B cell (primary cell): ENCODE results near the gene H19. TPM values are rescaled to one million over a fixed set of nuclear protein-coding genes. Genes with fewer than 3 reads are reported as not detected.

Experiments
- ATAC-seq: fragments of 200-7000 bp; cut with Tn5 transposase; one replicate; pipeline ENCODE4 v1.10.0; 2021; ENCODE audit warnings: low read depth, mild to moderate bottlenecking, moderate number of reproducible peaks, moderate library complexity
- CTCF ChIA-PET: fragments of 350-600 bp; sonication (Branson Sonifier 250); formaldehyde crosslinking; loops from one replicate; lab custom pipeline; 2021; ENCODE audit warnings: antibody characterized with exemption, inconsistent platforms; lab: Charles Lee
- POLR2A ChIA-PET: fragments of 350-600 bp; sonication (Branson Sonifier 250); formaldehyde crosslinking; loops from one replicate; lab custom pipeline; 2021; ENCODE audit warnings: antibody characterized with exemption; lab: Charles Lee
- DNase-seq: peaks from one replicate; pipeline ENCODE4 v3.0.0; 2013
- H2AFZ ChIP-seq: 2 replicates; pipeline ENCODE4 v1.6.1; 2012; ENCODE audit warnings: mild to moderate bottlenecking, low read depth, low read length; ENCODE audit not compliant: insufficient read depth, poor library complexity, severe bottlenecking
- H3K27ac ChIP-seq, 2 donors: 1 replicate in 1 of 2; 2 replicates in 1 of 2; pipeline ENCODE4 v1.5.1; 2012 to 2013; ENCODE audit warnings: low read length in 2 of 2, mild to moderate bottlenecking in 2 of 2, moderate library complexity in 1 of 2
- H3K27me3 ChIP-seq, 4 experiments: fragments of 200-600 bp in 1 of 4; sonication (generic) in 1 of 4; replicated peaks in 1 of 4; 1 replicate in 2 of 4; 2 replicates in 2 of 4; pipeline versions ENCODE4 v1.6.1 to v1.7.0; 2013 to 2016; ENCODE audit warnings: low read length in 3 of 4, mild to moderate bottlenecking in 2 of 4, mixed read lengths in 1 of 4, moderate library complexity in 1 of 4; ENCODE audit not compliant: insufficient read depth in 4 of 4, control insufficient read depth in 3 of 4; ENCODE audit errors: control extremely low read depth in 1 of 4
- H3K36me3 ChIP-seq, 2 experiments: replicated peaks in 1 of 2; 1 replicate in 1 of 2; 2 replicates in 1 of 2; pipeline versions ENCODE4 v1.6.1 to v1.7.1; 2013; ENCODE audit warnings: low read length in 1 of 2; ENCODE audit not compliant: insufficient read depth in 2 of 2, control insufficient read depth in 1 of 2; ENCODE audit errors: control extremely low read depth in 1 of 2, extremely low read depth in 1 of 2
- H3K4me1 ChIP-seq, 2 donors: fragments of 200-600 bp in 1 of 2; sonication (generic) in 1 of 2; 1 replicate in 1 of 2; 2 replicates in 1 of 2; pipeline versions ENCODE4 v1.5.1 to v1.6.1; 2013 to 2017; ENCODE audit warnings: low read length in 2 of 2; ENCODE audit not compliant: control insufficient read depth in 2 of 2, insufficient read depth in 2 of 2
- H3K4me2 ChIP-seq: replicated peaks from 2 replicates; pipeline ENCODE3; 2012; ENCODE audit warnings: mild to moderate bottlenecking, low read depth, low read length; ENCODE audit not compliant: poor library complexity, severe bottlenecking
- H3K4me3 ChIP-seq, 5 experiments: fragments of 200-600 bp in 1 of 5; sonication (generic) in 1 of 5; 1 replicate in 3 of 5; 2 replicates in 2 of 5; pipeline versions ENCODE4 v1.5.1 to v1.7.0; 2011 to 2016; ENCODE audit warnings: low read length in 4 of 5, mild to moderate bottlenecking in 4 of 5, low read depth in 2 of 5, control low read depth in 1 of 5, moderate library complexity in 1 of 5; ENCODE audit not compliant: insufficient read depth in 1 of 5; ENCODE audit errors: control extremely low read depth in 1 of 5, extremely low read depth in 1 of 5
- H3K79me2 ChIP-seq: fragments of 200-600 bp; sonication (generic); one replicate; pipeline ENCODE4 v1.6.0; 2016; ENCODE audit warnings: low read length; ENCODE audit not compliant: control insufficient read depth, insufficient read depth
- H3K9ac ChIP-seq: fragments of 200-600 bp; sonication (generic); 2 replicates; pipeline ENCODE4 v1.6.1; 2017; ENCODE audit warnings: mild to moderate bottlenecking, low read length, moderate library complexity
- H3K9me3 ChIP-seq, 3 donors: one replicate each; pipeline versions ENCODE4 v1.6.1 to v1.7.1; 2013; ENCODE audit warnings: low read length in 2 of 3; ENCODE audit not compliant: control insufficient read depth in 2 of 3, insufficient read depth in 1 of 3; ENCODE audit errors: control extremely low read depth in 1 of 3
- H4K20me1 ChIP-seq: 2 replicates; pipeline ENCODE4 v1.6.0; 2012; ENCODE audit warnings: mild to moderate bottlenecking, low read length; ENCODE audit not compliant: insufficient read depth, control insufficient read depth, poor library complexity, severe bottlenecking
- H3K27ac Mint-ChIP-seq: one replicate; pipeline ENCODE4 v1.8.0; 2021; ENCODE audit warnings: mixed read lengths
- H3K27me3 Mint-ChIP-seq: one replicate; pipeline ENCODE4 v1.8.0; 2021; ENCODE audit warnings: mixed read lengths
- H3K4me1 Mint-ChIP-seq: one replicate; pipeline ENCODE4 v1.8.0; 2021; ENCODE audit warnings: mixed read lengths
- H3K4me3 Mint-ChIP-seq: one replicate; pipeline ENCODE4 v1.8.0; 2021; ENCODE audit warnings: mixed read lengths
- H3K9me3 Mint-ChIP-seq: one replicate; pipeline ENCODE4 v1.8.0; 2022; ENCODE audit warnings: mixed read lengths; ENCODE audit not compliant: insufficient read depth
- CTCF ChIP-seq: fragments of 200-600 bp; IDR thresholded peaks from one replicate; pipeline ENCODE4 v1.8.0; 2022; ENCODE audit warnings: antibody characterized with exemption, mild to moderate bottlenecking
- EZH2 ChIP-seq: IDR thresholded peaks from 2 replicates; pipeline ENCODE4 v1.6.1; 2012; ENCODE audit warnings: borderline replicate concordance, low read depth, mild to moderate bottlenecking, moderate library complexity, low read length; ENCODE audit not compliant: insufficient read depth, poor library complexity, severe bottlenecking
- WGBS: methylation state at CpG from one replicate; pipeline ENCODE4 v1.1.5; 2013; ENCODE audit warnings: missing lambda C conversion rate; ENCODE audit not compliant: insufficient coverage; 5-methylcytosine and 5-hydroxymethylcytosine counted together
- intact Hi-C: fragments of 100-400 bp; cut with micrococcal nuclease; formaldehyde crosslinking; loops from one replicate; pipeline ENCODE4 v1.10.0; 2022
- polyA plus RNA-seq: library from polyadenylated mRNA; depleted of rRNA; stranded (reverse); fragments of >200 nt; gene quantifications from 2 replicates; pipeline ENCODE4 v1.2.3, GENCODE V29; 2012
- total RNA-seq, 2 donors: library from RNA; stranded (reverse); fragments of 120-200 nt in 1 of 2; gene quantifications; 1 replicate in 1 of 2; 2 replicates in 1 of 2; pipeline versions ENCODE4 v1.2.3 to v1.2.4, GENCODE V29; 2013 to 2022

H19 gene
- total and polyA plus RNA-seq, 2 donors (not counting 1 experiment from before 2014, with no cell fraction given): not detected

GRCh38 chr11:1966531-1966930, 31.1 kb downstream of the H19 start:
- no CpG with 5 or more reads among the region's 18 CpGs for WGBS

GRCh38 chr11:1964955-1965354, 32.7 kb downstream of the H19 start:
- Mint-ChIP-seq H3K27ac (no peak overlapping the region), H3K9me3 (no peaks in the 10 kb centered on the region), H3K4me3 (no peak overlapping the region), H3K27me3 (no peaks in the 10 kb centered on the region), H3K4me1 (no peaks in the 10 kb centered on the region)
- ChIA-PET CTCF (no interaction called here), POLR2A (no interaction called here)
- Histone ChIP-seq H3K4me2 (no peak overlapping the region), H2AFZ (no peak overlapping the region), H4K20me1 (no peaks in the 10 kb centered on the region), H3K9ac (no peak overlapping the region), H3K36me3 (no peaks in the 10 kb centered on the region), H3K79me2 (no peaks in the 10 kb centered on the region), H3K27ac (no peak overlapping the region), H3K4me3 (no peak overlapping the region), H3K4me1 (no peaks in the 10 kb centered on the region), H3K9me3 (no peaks in the 10 kb centered on the region), H3K27me3 (no peaks in the 10 kb centered on the region)
- DNase-seq (no peak), ATAC-seq (no peak)
- TF ChIP-seq EZH2 (no peak), CTCF (no peak)
- whole genome bisulfite sequencing: no CpG with 5 or more reads among the region's 20 CpGs
- intact Hi-C loops: no loop called here

More at GRCh38 chr11:1966531-1966930, 31.1 kb downstream of the H19 start:
- no peak overlapping the region for H3K4me3 Mint-ChIP-seq
- no peaks in the 10 kb centered on the region for H3K79me2 ChIP-seq
- H3K36me3 ChIP-seq: no peaks in the 10 kb centered on the region
- H3K4me1 Mint-ChIP-seq: no peaks in the 10 kb centered on the region
- no peaks in the 10 kb centered on the region for H3K4me1 ChIP-seq
- H3K27ac ChIP-seq: no peak overlapping the region
- intact Hi-C loops: no loop called here
- no peaks in the 10 kb centered on the region for H3K27me3 Mint-ChIP-seq
- H3K4me2 ChIP-seq: no peak overlapping the region
- no peak overlapping the region for H3K9ac ChIP-seq
- H3K27me3 ChIP-seq: no peaks in the 10 kb centered on the region
- TF ChIP-seq EZH2 (no peak), CTCF (no peak)
- no peak overlapping the region for H3K27ac Mint-ChIP-seq
- H3K9me3 Mint-ChIP-seq: no peaks in the 10 kb centered on the region
- ChIA-PET POLR2A (no interaction called here), CTCF (no interaction called here)
- H4K20me1 ChIP-seq: no peaks in the 10 kb centered on the region
- H3K9me3 ChIP-seq: no peaks in the 10 kb centered on the region
- DNase-seq: no peak
- no peak overlapping the region for H3K4me3 ChIP-seq
- ATAC-seq: no peak
- H2AFZ ChIP-seq: no peak overlapping the region
